T-helper 17 cell (primary cell): ENCODE results near the gene TOR1A. TPM values are rescaled to one million over a fixed set of nuclear protein-coding genes. Genes with fewer than 3 reads are reported as not detected.

ENCODE experiments used
- ATAC-seq: fragments of 150-1000 bp; cut with Tn5 transposase; 2 replicates; pipeline ENCODE4 v1.10.0; 2021; ENCODE audit warnings: mild to moderate bottlenecking, moderate library complexity
- DNase-seq, 3 donors: peaks; one replicate each; pipeline versions ENCODE4 v3.0.0 to v3.0.0-alpha.2; 2020 to 2021
- H3K9me3 ChIP-seq: one replicate; pipeline ENCODE4 v1.7.0; 2013; ENCODE audit warnings: low read length, mild to moderate bottlenecking; ENCODE audit not compliant: control insufficient read depth, poor library complexity, severe bottlenecking
- H3K27ac Mint-ChIP-seq: one replicate; pipeline ENCODE4 v1.8.0; 2022; ENCODE audit warnings: mild to moderate bottlenecking, moderate library complexity, mixed read lengths
- H3K27me3 Mint-ChIP-seq: one replicate; pipeline ENCODE4 v1.8.0; 2022; ENCODE audit warnings: mixed read lengths
- H3K36me3 Mint-ChIP-seq: one replicate; pipeline ENCODE4 v1.8.0; 2022; ENCODE audit warnings: low read depth, mixed read lengths
- H3K4me1 Mint-ChIP-seq: one replicate; pipeline ENCODE4 v1.8.0; 2022; ENCODE audit warnings: mild to moderate bottlenecking, mixed read lengths
- H3K4me3 Mint-ChIP-seq: one replicate; pipeline ENCODE4 v1.8.0; 2022; ENCODE audit warnings: mild to moderate bottlenecking, moderate library complexity, mixed read lengths
- total RNA-seq, 4 donors: library from RNA in 2 of 4; stranded (reverse) in 2 of 4; gene quantifications; one replicate each; pipeline ENCODE4 v1.2.3 and lab custom pipeline; 2022 to 2026

TOR1A gene
- 10 to 100 TPM; 16.7 to 17.2 TPM for total RNA-seq
- total RNA-seq (lab: John Stamatoyannopoulos, UW), result 20.3 to 51.0 reads per million in 2 donors

GRCh38 chr9:129823935-129824601, at the start of gene TOR1A:
Gene TOR1A, minus strand, starts transcription at chr9:129824136. Its CDS starts 51 bp downstream, at chr9:129824085.
- peak within 1 kb of the TSS; percentile 92 for H3K4me3 Mint-ChIP-seq

GRCh38 chr9:129871046-129871445, 47.1 kb upstream of the TOR1A start:
- H3K9me3 ChIP-seq, result no peaks in the 10 kb centered on the region
- peak overlapping the region; percentile 96 for H3K27ac Mint-ChIP-seq
- peaks cover 47% of the 10 kb centered on the region for H3K4me1 Mint-ChIP-seq
- ATAC-seq (no peak), DNase-seq (no peak)
- H3K27me3 Mint-ChIP-seq, result no peaks in the 10 kb centered on the region
- H3K36me3 Mint-ChIP-seq, result peaks cover 3% of the 10 kb centered on the region
- H3K4me3 Mint-ChIP-seq, result peak overlapping the region; percentile 41

More at GRCh38 chr9:129823935-129824601, at the start of gene TOR1A:
- Mint-ChIP-seq H3K27ac (peak within 1 kb of the TSS; percentile 70), H3K27me3 (no peaks in the 10 kb centered on the region), H3K4me1 (peaks cover 13% of the 10 kb centered on the region), H3K36me3 (no peaks in the 10 kb centered on the region)
- H3K9me3 ChIP-seq, result no peaks in the 10 kb centered on the region
- ATAC-seq, result peak; percentile 96
- peak; percentile 80 to 85 (median 84) for DNase-seq

- peaks cover 3% of the 10 kb centered on the region for H3K36me3 Mint-ChIP-seq
- DNase-seq (no peak), ATAC-seq (no peak)
- H3K4me3 Mint-ChIP-seq, result peak overlapping the region; percentile 74
- H3K27me3 Mint-ChIP-seq, result no peaks in the 10 kb centered on the region
- peak overlapping the region; percentile 96 for H3K27ac Mint-ChIP-seq
- H3K4me1 Mint-ChIP-seq, result peaks cover 53% of the 10 kb centered on the region
- H3K9me3 ChIP-seq, result no peaks in the 10 kb centered on the region
These were observed 45.9 kb upstream of the TOR1A start for GRCh38 chr9:129869585-129870501.

GRCh38 chr9:129868872-129869486, 45.0 kb upstream of the TOR1A start:
- ATAC-seq (peak; percentile 92), DNase-seq (peak; percentile 80 to 92 (median 85))
- Mint-ChIP-seq H3K27ac (peak overlapping the region; percentile 96), H3K4me1 (peaks cover 51% of the 10 kb centered on the region), H3K27me3 (no peaks in the 10 kb centered on the region), H3K36me3 (peaks cover 2% of the 10 kb centered on the region), H3K4me3 (peak overlapping the region; percentile 74)
- no peaks in the 10 kb centered on the region for H3K9me3 ChIP-seq

- H3K27me3 Mint-ChIP-seq, result no peaks in the 10 kb centered on the region
These were observed 44.3 kb upstream of the TOR1A start for GRCh38 chr9:129868023-129868871.

GRCh38 chr9:129867136-129868022, 43.4 kb upstream of the TOR1A start:
- Mint-ChIP-seq H3K36me3 (no peaks in the 10 kb centered on the region), H3K27me3 (no peaks in the 10 kb centered on the region)

More at GRCh38 chr9:129868023-129868871, 44.3 kb upstream of the TOR1A start:
- H3K9me3 ChIP-seq, result no peaks in the 10 kb centered on the region
- ATAC-seq, result no peak
- Mint-ChIP-seq H3K4me1 (peaks cover 55% of the 10 kb centered on the region), H3K27ac (peak overlapping the region; percentile 96), H3K36me3 (no peaks in the 10 kb centered on the region), H3K4me3 (peak overlapping the region; percentile 77)
- DNase-seq, result no peak

GRCh38 chr9:129866394-129867135, 42.6 kb upstream of the TOR1A start:
- H3K27ac Mint-ChIP-seq, result peak overlapping the region; percentile 96
- ATAC-seq (peak; percentile 45), DNase-seq (peak in 1 of 3 donors; percentile 53)
- peak overlapping the region; percentile 73 for H3K4me3 Mint-ChIP-seq
- H3K9me3 ChIP-seq, result no peaks in the 10 kb centered on the region
- H3K4me1 Mint-ChIP-seq, result peaks cover 58% of the 10 kb centered on the region
- H3K27me3 Mint-ChIP-seq, result no peaks in the 10 kb centered on the region
- H3K36me3 Mint-ChIP-seq, result peaks cover 2% of the 10 kb centered on the region

More at GRCh38 chr9:129867136-129868022, 43.4 kb upstream of the TOR1A start:
- H3K4me1 Mint-ChIP-seq, result peaks cover 57% of the 10 kb centered on the region
- H3K4me3 Mint-ChIP-seq, result peak overlapping the region; percentile 77
- H3K9me3 ChIP-seq, result no peaks in the 10 kb centered on the region
- H3K27ac Mint-ChIP-seq, result peak overlapping the region; percentile 96
- ATAC-seq (no peak), DNase-seq (no peak)

GRCh38 chr9:129865668-129866320, 41.9 kb upstream of the TOR1A start:
- H3K27me3 Mint-ChIP-seq, result no peaks in the 10 kb centered on the region
- H3K27ac Mint-ChIP-seq, result peak overlapping the region; percentile 96
- peaks cover 3% of the 10 kb centered on the region for H3K36me3 Mint-ChIP-seq
- no peak for DNase-seq
- H3K4me1 Mint-ChIP-seq, result peaks cover 56% of the 10 kb centered on the region
- ATAC-seq, result no peak
- H3K4me3 Mint-ChIP-seq, result peak overlapping the region; percentile 73
- no peaks in the 10 kb centered on the region for H3K9me3 ChIP-seq

GRCh38 chr9:129864991-129865647, 41.2 kb upstream of the TOR1A start:
- H3K9me3 ChIP-seq, result no peaks in the 10 kb centered on the region
- Mint-ChIP-seq H3K27me3 (no peaks in the 10 kb centered on the region), H3K4me3 (peak overlapping the region; percentile 66), H3K36me3 (peaks cover 3% of the 10 kb centered on the region), H3K4me1 (peaks cover 55% of the 10 kb centered on the region), H3K27ac (peak overlapping the region; percentile 96)
- DNase-seq (no peak), ATAC-seq (no peak)

GRCh38 chr9:129863059-129863690, 39.2 kb upstream of the TOR1A start:
- peak; percentile 65 for ATAC-seq
- DNase-seq, result peak in 2 of 3 donors; percentile 37 to 64
- no peaks in the 10 kb centered on the region for H3K9me3 ChIP-seq
- Mint-ChIP-seq H3K4me1 (peaks cover 44% of the 10 kb centered on the region), H3K27ac (peak overlapping the region; percentile 96), H3K36me3 (peaks cover 3% of the 10 kb centered on the region), H3K4me3 (peak overlapping the region; percentile 68), H3K27me3 (no peaks in the 10 kb centered on the region)
